GM12874 (cell line): ENCODE measurements around the gene RPTOR.

Source experiments
- CTCF ChIP-seq: IDR thresholded peaks from 2 replicates; pipeline ENCODE4 v1.5.1; 2011; ENCODE audit warnings: low read depth, mild to moderate bottlenecking, control low read depth, low read length, moderate library complexity; ENCODE audit not compliant: insufficient read depth

Gene RPTOR

GRCh38 chr17:80874866-80875445 lies 330.3 kb downstream of the RPTOR start:
- no peak for TF ChIP-seq CTCF

DNA sequence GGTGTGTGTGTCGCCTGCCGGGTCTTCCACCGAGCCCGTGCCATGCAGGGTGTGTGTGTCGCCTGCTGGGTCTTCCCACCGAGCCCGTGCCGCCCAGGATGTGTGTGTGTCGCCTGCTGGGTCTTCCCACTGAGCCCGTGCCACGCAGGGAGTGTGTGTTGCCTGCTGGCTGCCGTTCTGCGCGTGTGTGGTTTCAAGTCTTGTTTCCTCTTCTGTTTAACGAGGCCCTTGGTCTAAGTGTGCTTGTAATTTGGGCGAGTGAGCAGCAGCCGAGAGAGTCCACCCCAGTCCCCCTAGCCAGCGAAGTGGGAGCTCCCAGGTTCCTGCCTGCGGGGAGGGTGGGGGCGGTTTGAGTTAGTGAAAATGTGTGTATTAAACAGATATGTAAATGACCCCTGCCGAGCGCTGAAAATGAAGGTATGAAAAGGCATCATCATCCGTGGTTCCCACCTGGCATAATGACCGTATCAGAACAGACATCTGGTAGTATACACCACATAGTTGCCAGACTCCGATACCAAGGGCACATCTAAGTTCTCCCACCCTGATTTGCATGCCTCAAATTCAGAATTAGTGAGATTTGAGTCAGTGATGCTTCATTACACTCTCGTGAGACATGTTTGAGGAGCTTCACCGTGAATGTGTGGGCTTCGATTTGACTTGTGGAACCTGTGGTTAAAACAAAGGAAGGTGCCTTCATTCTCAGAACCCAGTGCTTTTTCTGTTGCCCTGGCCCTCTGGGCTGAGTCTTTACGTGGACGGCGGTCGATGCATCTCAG lies 332.5 kb downstream of the RPTOR start:
- TF ChIP-seq CTCF, result no peak

DNA sequence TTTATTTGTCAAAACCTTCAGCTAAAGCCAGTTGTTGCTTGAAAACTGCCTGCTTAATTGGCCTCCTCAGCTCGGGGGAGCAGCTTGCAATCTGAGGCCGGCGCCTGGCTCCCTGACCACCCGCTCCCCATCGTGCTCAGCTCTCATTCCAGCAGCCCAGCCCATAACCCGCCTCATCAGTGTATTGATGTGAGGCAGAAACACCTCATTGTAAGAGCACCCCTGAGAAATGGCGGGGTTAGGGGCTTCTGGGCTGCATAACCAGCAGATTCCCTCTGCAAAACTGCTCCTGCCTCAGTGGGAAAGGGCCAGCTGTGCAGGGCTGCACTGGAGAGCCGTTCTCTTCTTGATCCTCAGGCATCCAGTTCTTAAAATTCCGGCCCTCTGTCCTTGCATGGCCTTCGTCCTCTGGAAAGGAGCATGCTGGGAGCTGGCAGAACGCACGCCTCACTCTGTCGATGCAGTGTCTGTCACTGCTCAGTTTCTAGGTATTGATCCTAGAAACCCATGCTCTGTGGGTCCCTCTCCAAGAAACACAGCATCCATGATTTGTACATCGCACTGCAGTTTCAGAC lies 333.2 kb downstream of the RPTOR start:
- TF ChIP-seq CTCF, result no peak

GRCh38 chr17:80878876-80879722 lies 334.5 kb downstream of the RPTOR start:
- TF ChIP-seq CTCF, result no peak

DNA sequence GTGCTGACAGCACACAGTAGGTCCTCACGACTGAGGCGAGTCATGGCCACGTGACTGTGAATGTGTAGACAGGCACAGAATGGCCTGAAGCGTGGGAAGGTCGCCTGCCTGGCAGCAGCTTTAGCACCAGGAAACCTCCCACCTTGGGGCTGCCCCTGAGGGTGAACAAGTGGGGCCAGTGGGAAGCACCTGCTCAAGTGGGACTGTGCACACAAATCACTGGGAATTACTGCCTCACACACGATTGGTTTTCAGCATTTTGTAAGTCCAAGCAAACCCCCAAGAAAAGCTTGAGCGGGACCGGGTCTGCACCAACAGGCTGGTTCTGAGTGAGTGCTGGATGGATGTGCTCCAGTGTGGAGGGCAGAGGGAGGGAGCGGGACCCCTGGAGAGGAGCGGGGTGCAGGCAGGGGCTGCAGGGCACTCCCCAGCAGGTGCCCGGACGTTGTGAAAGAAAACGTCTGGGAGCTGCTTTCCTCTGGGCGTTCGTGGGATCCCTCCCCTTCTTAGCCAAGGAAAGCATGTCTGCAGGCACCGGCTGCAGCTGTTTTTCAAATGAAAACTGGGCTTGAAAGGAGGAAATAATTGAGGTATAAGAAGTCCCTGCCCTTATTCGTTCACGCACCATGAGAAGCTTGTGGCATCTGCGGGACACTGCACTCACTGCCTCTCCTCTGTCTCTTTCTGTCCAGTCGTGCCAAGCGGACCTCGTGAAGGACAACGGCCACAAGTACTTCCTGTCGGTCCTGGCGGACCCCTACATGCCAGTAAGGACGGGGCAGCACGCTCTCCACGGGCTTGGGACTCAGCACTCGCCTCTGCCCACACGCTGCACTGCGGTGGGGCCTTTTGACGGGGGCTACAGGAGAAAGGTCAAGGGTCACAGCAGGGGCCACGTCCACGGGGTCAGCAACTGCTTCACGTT lies 335.3 kb downstream of the RPTOR start:
- TF ChIP-seq CTCF, result no peak

DNA sequence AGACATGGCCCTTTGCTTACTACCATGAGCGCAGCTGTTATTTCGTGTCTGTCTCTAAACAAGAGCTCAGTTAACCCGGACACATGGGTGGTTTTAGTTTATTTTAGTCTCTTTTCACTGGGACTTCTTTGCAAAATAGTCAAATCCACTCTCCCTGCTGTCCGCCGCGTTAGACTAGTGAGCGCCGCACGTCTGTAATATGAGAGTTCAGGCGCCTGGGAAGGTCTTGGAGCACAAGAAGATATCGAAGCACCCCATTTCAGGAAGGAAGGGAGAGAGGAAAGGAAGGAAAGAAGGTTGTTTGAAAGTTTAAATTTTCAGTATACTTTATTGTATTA lies 336.0 kb downstream of the RPTOR start:
- no peak for TF ChIP-seq CTCF
